Upper lobe of right lung (tissue), 1 donor: ENCODE data around the gene CGN. TPM values are rescaled to one million over a fixed set of nuclear protein-coding genes. Genes with fewer than 3 reads are reported as not detected.

Source experiments
- ATAC-seq: fragments of 200-7000 bp; cut with Tn5 transposase; one replicate; pipeline ENCODE4 v1.9.1; 2020; ENCODE audit warnings: mild to moderate bottlenecking, moderate library complexity
- DNase-seq: peaks from one replicate; pipeline ENCODE4 v3.0.0-alpha.2; 2020
- H3K27ac ChIP-seq: fragments of 200-600 bp; one replicate; pipeline ENCODE4 v1.8.0; 2022
- H3K27me3 ChIP-seq: fragments of 200-600 bp; one replicate; pipeline ENCODE4 v1.8.0; 2022; ENCODE audit warnings: mild to moderate bottlenecking
- H3K36me3 ChIP-seq: fragments of 200-600 bp; one replicate; pipeline ENCODE4 v1.8.0; 2022
- H3K4me1 ChIP-seq: fragments of 200-600 bp; one replicate; pipeline ENCODE4 v1.8.0; 2022
- H3K4me3 ChIP-seq: fragments of 200-600 bp; one replicate; pipeline ENCODE4 v1.8.0; 2022; ENCODE audit warnings: mild to moderate bottlenecking
- H3K9me3 ChIP-seq: fragments of 200-600 bp; one replicate; pipeline ENCODE4 v1.8.0; 2022
- intact Hi-C: fragments of 100-400 bp; cut with DNase I; formaldehyde crosslinking; loops from one replicate; pipeline ENCODE4 v1.11.0; 2022
- total RNA-seq: library from RNA; stranded (reverse); fragmentation: NEBNext Ultra II Directional; extraction: Animal tissue kit (Norgen Biotek cat#: 25700); gene quantifications from one replicate; pipeline ENCODE4 v1.2.1, GENCODE V29; 2021
- TF ChIP-seq, protein P1 (sequence below): fragments of 200-600 bp; IDR thresholded peaks from one replicate; pipeline ENCODE4 v1.8.0; 2022; ENCODE audit warnings: antibody characterized with exemption
- donor health status: DM: no; HTN: yes; CAD: no; lungs with severe emphysema.

The CGN gene
- total RNA-seq, 1 donor from 2014 or later: 62.5 TPM

DNA sequence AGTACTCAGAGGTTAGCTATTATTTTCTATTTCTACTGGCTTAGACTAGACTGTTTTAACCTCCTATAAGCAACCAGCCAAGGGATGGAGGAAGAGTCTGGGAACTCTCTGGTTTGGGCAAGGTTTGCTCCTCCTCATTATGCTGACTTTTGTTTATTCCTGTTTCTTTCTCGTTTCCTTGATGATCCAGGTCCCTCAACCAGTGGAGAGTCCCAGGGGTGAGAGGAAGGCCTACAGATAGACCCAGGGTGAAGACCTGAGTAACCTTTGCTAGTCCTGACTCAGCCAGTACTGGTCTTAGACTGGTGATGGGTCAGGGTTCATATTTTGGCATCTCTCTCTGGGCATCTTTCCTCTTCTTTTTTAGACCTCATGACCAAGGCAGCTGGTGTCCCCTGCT lies 34.4 kb downstream of the CGN start:
- no peak overlapping the region for H3K27ac ChIP-seq
- intact Hi-C loops: no loop called here
- H3K4me3 ChIP-seq: no peak overlapping the region
- peaks cover 14% of the 10 kb centered on the region for H3K4me1 ChIP-seq
- H3K27me3 ChIP-seq: no peaks in the 10 kb centered on the region
- H3K36me3 ChIP-seq: no peaks in the 10 kb centered on the region
- no peaks in the 10 kb centered on the region for H3K9me3 ChIP-seq
- no peak for DNase-seq
- TF ChIP-seq, protein P1, sequence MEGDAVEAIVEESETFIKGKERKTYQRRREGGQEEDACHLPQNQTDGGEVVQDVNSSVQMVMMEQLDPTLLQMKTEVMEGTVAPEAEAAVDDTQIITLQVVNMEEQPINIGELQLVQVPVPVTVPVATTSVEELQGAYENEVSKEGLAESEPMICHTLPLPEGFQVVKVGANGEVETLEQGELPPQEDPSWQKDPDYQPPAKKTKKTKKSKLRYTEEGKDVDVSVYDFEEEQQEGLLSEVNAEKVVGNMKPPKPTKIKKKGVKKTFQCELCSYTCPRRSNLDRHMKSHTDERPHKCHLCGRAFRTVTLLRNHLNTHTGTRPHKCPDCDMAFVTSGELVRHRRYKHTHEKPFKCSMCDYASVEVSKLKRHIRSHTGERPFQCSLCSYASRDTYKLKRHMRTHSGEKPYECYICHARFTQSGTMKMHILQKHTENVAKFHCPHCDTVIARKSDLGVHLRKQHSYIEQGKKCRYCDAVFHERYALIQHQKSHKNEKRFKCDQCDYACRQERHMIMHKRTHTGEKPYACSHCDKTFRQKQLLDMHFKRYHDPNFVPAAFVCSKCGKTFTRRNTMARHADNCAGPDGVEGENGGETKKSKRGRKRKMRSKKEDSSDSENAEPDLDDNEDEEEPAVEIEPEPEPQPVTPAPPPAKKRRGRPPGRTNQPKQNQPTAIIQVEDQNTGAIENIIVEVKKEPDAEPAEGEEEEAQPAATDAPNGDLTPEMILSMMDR: no peak
- no peak for ATAC-seq

DNA sequence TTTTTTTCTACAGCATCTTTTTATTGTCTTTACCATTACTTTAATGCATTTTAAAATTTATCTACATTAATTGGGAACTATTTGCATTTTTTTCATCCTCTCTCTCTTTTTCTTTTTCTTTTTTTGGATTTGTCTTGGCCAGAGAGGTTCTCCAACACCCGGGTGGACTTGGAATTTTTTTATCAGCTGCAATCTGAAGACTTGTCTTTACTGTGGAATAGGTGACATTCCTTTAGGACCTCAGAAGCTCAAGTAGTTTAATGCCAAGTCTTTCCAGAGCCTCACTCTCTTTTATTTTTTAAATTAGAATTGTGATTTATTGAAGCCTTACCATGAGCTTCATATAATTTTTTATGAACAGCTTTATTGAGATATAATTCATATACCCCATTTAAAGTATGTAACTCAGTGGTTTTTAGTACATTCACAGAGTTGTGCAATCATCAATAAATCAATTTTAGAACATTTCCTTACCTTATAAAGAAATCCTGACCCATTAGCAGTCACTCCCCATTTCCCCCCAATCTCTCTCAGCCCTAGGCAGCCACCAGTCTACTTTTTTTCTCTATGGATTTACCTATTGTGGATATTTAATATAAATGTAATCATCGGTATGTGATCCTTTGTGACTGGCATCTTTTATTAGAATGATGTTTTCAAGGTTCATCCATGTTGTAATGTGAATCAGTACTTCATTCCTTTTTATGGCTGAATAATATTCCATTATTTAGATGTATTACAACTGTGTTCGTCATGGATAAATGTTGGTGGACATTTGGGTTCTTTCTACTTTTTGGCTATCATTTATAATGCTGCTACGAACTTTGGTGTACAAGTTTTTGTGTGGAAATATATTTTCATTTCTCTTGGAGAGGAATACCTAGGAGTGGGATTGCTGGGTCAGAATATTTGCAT lies 35.1 kb downstream of the CGN start:
- Histone ChIP-seq H3K36me3 (no peaks in the 10 kb centered on the region), H3K27ac (no peak overlapping the region), H3K4me3 (no peak overlapping the region), H3K9me3 (no peaks in the 10 kb centered on the region), H3K4me1 (peaks cover 14% of the 10 kb centered on the region), H3K27me3 (no peaks in the 10 kb centered on the region)
- TF ChIP-seq, protein P1: no peak
- ATAC-seq: no peak
- DNase-seq: no peak
- intact Hi-C loops: no loop called here

DNA sequence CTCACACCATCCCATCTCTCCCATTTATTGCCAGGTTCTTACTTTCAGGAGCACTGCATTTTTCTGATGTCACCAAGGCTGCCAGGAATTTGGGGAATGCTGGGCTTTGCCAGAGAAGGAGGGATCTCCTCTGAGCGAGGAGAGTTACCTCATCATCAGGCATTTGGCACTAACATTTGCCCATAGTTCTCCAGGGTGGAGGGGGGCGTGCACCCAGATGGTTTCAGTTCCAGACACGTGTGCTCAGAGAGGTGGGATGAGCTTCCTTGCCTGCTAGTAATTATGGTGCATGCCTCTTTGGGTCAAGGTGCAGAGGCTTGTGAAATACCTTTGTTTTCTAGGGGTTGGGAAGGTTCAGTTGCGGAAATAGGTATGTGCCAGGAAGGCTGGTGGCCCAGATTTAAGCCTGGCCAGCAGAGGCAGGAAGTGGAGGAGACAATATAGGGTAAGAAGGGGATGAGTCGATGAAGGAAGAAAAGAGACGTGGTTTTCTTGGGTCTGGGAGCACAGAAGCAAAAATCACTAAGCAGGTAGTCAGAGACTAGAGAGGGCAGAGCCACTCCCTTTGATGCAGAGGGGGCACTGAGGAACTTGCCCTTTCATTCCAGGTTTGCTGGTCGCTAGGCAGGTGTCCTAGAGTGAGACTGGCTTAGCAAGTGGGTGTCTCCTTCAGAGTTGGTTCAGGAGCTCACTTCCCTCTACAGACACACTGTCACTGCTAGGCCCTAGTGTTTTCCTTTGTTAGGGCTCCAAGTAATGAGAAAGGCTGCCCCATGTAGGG lies 36.1 kb downstream of the CGN start:
- Histone ChIP-seq H3K27ac (peak overlapping the region; percentile 55), H3K4me1 (peaks cover 14% of the 10 kb centered on the region), H3K9me3 (no peaks in the 10 kb centered on the region), H3K27me3 (no peaks in the 10 kb centered on the region), H3K36me3 (no peaks in the 10 kb centered on the region), H3K4me3 (no peak overlapping the region)
- intact Hi-C loops: no loop called here
- TF ChIP-seq, protein P1: no peak
- peak; percentile 93 for ATAC-seq
- DNase-seq: peak; percentile 83

DNA sequence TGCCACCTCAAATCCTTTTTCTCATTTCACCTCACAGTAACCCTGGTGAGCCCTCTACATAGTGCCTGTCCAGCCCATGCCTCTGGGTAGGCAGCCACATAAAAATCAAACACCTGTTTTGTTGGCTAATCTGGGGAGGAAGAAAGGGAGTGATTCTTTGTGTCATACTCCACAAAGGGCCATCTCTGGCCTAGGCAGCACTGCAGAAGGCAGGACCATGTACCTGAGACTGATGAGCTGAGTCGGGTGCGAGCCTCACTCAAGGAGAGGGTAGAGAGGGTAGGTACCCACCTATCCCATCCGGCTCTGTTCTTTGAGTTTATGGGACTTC lies 36.7 kb downstream of the CGN start:
- H3K36me3 ChIP-seq: no peaks in the 10 kb centered on the region
- H3K4me1 ChIP-seq: peaks cover 14% of the 10 kb centered on the region
- intact Hi-C loops: no loop called here
- DNase-seq (no peak), ATAC-seq (no peak)
- no peaks in the 10 kb centered on the region for H3K27me3 ChIP-seq
- peak overlapping the region; percentile 55 for H3K27ac ChIP-seq
- TF ChIP-seq, protein P1: no peak
- H3K9me3 ChIP-seq: no peaks in the 10 kb centered on the region
- no peak overlapping the region for H3K4me3 ChIP-seq

DNA sequence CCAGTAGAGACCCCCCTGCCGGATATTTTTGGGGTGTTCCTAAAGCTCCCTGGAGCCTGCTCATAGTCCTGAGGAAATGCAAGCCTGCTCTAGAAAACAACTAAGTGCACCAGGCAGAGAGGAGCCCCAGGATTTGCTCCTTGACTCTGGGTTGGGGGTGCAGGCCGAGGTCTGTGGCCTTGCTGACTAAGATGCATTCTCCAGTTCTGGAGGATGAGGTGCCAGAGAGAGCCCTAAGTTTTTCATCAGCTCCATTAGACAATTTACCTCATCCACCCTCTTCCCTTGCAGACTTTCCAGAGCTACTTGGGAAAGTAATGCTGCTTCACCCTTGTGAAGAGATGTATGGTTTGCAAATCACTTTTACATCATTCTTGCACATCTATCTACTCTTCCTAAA lies 38.0 kb downstream of the CGN start:
- Histone ChIP-seq H3K9me3 (no peaks in the 10 kb centered on the region), H3K4me3 (no peak overlapping the region), H3K4me1 (peaks cover 14% of the 10 kb centered on the region), H3K36me3 (no peaks in the 10 kb centered on the region), H3K27me3 (no peaks in the 10 kb centered on the region), H3K27ac (no peak overlapping the region)
- DNase-seq: no peak
- TF ChIP-seq, protein P1: no peak
- no peak for ATAC-seq
- intact Hi-C loops: no loop called here
